ENCODE results near the gene MAN1B1.

MAN1B1 gene

DNA sequence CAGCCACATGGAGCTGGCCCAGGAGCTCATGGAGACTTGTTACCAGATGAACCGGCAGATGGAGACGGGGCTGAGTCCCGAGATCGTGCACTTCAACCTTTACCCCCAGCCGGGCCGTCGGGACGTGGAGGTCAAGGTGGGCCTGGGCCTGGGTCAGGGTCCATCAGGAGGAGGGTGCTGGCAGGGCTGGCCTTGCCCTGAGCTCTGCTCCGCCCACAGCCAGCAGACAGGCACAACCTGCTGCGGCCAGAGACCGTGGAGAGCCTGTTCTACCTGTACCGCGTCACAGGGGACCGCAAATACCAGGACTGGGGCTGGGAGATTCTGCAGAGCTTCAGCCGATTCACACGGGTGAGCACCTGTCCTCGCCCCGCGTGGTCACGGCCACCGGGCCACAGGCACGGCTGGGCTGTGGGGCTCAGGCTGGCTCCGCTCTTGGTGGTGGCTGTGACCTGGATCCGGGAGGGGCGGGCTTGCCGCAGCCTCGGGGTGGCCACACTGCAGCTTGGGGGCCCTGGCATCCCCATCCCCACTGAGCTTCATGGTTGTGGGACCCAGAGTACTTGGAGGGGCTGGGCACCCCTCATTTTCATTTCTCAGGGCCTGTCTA, 20.6 kb downstream of the MAN1B1 start:
- Mint-ChIP-seq H3K36me3 (ENCODE audit: low read depth) (peaks cover 10% of the 10 kb centered on the region), H3K27me3 (ENCODE audit: low read depth) (peaks cover 4% of the 10 kb centered on the region), H3K9me3 (no peaks in the 10 kb centered on the region), H3K4me3 (no peak overlapping the region), H3K27ac (no peak overlapping the region), H3K4me1 (no peaks in the 10 kb centered on the region)
- TF ChIP-seq, protein P1, sequence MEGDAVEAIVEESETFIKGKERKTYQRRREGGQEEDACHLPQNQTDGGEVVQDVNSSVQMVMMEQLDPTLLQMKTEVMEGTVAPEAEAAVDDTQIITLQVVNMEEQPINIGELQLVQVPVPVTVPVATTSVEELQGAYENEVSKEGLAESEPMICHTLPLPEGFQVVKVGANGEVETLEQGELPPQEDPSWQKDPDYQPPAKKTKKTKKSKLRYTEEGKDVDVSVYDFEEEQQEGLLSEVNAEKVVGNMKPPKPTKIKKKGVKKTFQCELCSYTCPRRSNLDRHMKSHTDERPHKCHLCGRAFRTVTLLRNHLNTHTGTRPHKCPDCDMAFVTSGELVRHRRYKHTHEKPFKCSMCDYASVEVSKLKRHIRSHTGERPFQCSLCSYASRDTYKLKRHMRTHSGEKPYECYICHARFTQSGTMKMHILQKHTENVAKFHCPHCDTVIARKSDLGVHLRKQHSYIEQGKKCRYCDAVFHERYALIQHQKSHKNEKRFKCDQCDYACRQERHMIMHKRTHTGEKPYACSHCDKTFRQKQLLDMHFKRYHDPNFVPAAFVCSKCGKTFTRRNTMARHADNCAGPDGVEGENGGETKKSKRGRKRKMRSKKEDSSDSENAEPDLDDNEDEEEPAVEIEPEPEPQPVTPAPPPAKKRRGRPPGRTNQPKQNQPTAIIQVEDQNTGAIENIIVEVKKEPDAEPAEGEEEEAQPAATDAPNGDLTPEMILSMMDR (IDR thresholded peaks at IDR 0.05; ENCODE audit: unreplicated experiment in 3 of 3) = no peak

DNA sequence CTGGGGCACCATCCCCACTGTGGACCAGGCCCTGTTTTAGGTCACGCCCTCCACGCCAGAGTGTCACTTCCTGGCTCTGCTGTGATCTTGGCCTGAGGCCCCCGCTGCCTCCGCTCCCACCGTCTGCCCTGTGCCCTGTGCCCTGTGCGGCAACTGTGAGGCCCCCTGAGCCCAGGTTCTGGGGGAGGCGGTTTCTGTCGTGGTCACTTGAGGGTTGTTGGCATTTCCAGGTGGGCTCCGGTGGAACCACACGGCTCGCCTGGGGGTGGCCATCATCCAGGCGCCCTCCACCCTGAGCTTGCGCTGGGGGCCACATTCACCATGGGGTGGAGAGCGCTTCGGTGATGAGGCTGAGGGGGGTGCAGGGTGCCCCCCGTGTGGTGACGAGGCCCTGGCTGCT, 21.2 kb downstream of the MAN1B1 start:
- H3K27me3 Mint-ChIP-seq (ENCODE audit: low read depth) = peaks cover 4% of the 10 kb centered on the region

DNA sequence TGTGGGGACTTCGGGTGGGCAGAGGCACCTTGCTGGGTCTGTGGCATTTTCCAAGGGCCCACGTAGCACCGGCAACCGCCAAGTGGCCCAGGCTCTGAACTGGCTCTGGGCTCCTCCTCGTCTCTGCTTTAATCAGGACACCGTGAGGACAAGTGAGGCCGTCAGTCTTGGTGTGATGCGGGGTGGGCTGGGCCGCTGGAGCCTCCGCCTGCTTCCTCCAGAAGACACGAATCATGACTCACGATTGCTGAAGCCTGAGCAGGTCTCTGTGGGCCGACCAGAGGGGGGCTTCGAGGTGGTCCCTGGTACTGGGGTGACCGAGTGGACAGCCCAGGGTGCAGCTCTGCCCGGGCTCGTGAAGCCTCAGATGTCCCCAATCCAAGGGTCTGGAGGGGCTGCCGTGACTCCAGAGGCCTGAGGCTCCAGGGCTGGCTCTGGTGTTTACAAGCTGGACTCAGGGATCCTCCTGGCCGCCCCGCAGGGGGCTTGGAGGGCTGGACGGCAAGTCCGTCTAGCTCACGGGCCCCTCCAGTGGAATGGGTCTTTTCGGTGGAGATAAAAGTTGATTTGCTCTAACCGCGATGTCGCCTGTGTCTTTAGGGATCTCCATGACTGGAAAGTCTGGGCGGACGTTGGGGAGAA, 21.9 kb downstream of the MAN1B1 start:
- H3K27ac Mint-ChIP-seq = no peak overlapping the region
- peaks cover 10% of the 10 kb centered on the region for H3K36me3 Mint-ChIP-seq (ENCODE audit: low read depth)
- H3K27me3 Mint-ChIP-seq (ENCODE audit: low read depth) = peaks cover 8% of the 10 kb centered on the region
- TF ChIP-seq, protein P1 (IDR thresholded peaks at IDR 0.05; ENCODE audit: unreplicated experiment in 3 of 3) = no peak
- no peaks in the 10 kb centered on the region for H3K9me3 Mint-ChIP-seq
- H3K4me3 Mint-ChIP-seq = no peak overlapping the region
- H3K4me1 Mint-ChIP-seq = no peaks in the 10 kb centered on the region

More for the DNA sequence above, 21.2 kb downstream of the MAN1B1 start:
- peaks cover 10% of the 10 kb centered on the region for H3K36me3 Mint-ChIP-seq (ENCODE audit: low read depth)
- H3K27ac Mint-ChIP-seq = no peak overlapping the region
- H3K9me3 Mint-ChIP-seq = no peaks in the 10 kb centered on the region
- TF ChIP-seq, protein P1 (IDR thresholded peaks at IDR 0.05; ENCODE audit: unreplicated experiment in 3 of 3) = no peak
- H3K4me3 Mint-ChIP-seq = no peak overlapping the region
- H3K4me1 Mint-ChIP-seq = no peaks in the 10 kb centered on the region

DNA sequence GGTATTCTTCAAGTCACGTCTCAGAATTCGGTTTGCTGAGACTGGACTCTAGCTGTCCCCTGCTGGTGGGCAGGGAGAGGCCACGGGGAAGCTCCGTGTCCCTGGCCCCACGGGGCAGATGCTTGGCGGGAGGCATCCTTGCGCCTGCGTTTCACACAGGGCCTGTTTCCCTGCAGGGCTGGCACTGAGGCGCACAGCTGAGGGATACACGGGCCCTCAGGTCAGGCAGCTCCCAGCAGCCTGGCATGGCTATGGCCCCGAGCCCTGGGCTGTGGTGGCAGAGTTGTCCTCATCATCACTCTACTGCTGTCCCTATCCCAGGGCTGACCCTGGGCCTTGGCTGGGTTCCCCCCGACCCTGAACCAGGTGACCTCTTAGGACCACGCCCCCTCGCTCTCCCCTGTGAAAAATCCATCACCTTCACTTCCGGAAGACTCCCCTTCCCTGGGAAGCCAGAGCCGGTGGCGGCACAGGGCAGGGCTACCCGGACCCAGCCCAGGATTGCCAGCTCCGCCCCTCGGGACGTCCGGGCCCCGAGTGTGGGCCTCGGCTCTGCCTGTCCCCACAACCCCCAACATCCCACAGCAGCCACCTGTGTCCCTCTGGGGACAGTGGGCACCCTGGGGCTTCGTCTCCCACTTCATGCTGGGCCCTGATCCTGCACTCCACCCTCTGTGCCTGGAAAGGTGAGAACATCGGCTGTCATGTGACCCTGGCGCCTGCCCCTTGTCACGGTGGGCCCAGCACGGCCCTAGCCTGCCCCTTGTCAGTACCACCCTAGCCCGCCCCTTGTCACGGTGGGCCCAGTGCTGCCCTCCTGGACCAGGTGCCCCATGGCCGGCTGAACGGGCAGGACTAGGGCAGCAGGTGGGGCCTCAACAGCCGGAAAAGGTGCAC, 22.7 kb downstream of the MAN1B1 start:
- H3K4me3 Mint-ChIP-seq = no peak overlapping the region
- H3K36me3 Mint-ChIP-seq (ENCODE audit: low read depth) = peaks cover 10% of the 10 kb centered on the region
- H3K27me3 Mint-ChIP-seq (ENCODE audit: low read depth) = peaks cover 8% of the 10 kb centered on the region
- no peaks in the 10 kb centered on the region for H3K9me3 Mint-ChIP-seq
- H3K27ac Mint-ChIP-seq = no peak overlapping the region
- TF ChIP-seq, protein P1 (IDR thresholded peaks at IDR 0.05; ENCODE audit: unreplicated experiment in 3 of 3) = no peak
- no peaks in the 10 kb centered on the region for H3K4me1 Mint-ChIP-seq

DNA sequence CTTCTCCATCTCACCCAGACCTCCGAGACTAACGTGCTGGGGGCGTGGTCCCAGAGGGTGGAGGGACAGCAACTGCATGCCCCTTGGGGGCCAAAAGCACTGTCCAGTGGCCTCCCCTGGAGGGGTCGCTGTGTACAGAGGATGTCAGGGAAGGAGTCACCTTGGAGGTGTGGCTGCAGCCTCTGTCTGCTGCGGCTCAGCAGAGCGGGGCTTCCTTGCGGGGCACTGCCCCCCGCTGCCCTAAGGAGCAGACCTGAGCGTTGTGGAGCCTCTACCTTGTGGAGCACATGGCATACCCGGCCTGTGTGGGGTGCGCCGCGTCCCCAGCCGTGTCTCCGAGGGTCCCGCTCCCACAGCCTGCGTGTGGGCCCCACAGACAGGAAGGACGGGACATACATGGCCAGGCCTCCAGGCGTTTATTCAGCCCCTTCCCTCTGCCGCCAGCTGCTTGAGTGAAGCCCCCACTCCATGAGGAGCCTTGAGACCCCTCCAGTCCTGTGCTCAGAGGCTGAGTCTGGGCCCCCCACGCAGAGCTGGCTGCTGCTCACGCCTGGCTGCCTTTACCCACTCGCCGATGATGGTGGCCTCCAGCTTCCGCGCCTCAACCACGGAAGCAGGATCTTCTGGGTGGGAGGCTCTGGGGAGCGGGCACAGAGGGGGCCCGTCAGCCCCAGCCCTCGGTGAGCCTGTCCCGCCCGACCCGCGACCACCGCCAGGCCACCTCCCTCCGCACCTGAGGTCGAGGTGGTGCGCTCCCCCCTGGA, 23.5 kb downstream of the MAN1B1 start:
- Mint-ChIP-seq H3K4me3 (no peak overlapping the region), H3K36me3 (ENCODE audit: low read depth) (peaks cover 5% of the 10 kb centered on the region), H3K4me1 (no peaks in the 10 kb centered on the region), H3K27ac (no peak overlapping the region), H3K9me3 (no peaks in the 10 kb centered on the region), H3K27me3 (ENCODE audit: low read depth) (peaks cover 9% of the 10 kb centered on the region)
- TF ChIP-seq, protein P1 (IDR thresholded peaks at IDR 0.05; ENCODE audit: unreplicated experiment in 3 of 3) = no peak

All from nephron (organoid).